NCI-H69 (cell line): ENCODE results near the gene KLF13.

Experiments used
- DNase-seq: peaks from one replicate; lab custom pipeline; 2025; lab: John Stamatoyannopoulos, UW

Gene KLF13

GRCh38 chr15:31300208-31300661, 26.4 kb upstream of the KLF13 start:
- peak; percentile 92 for DNase-seq

- peak; percentile 88 for DNase-seq
Measured at GRCh38 chr15:31300981-31301672, 25.5 kb upstream of the KLF13 start.

DNA sequence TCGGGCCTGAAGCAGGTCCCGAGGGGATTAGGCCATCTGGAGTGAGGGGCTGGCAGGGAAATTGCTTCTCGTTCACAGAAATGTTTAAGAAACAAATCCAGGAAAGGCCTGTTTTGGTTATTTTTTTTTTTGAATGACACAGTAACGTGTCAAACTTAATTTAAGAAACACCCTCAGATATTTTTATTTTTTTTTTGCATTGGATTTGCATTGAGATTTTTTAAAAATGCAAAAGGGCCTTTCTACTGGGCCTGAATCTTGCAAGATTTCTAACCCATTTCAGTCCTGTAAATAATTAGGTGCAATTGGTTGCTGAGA, 25.0 kb upstream of the KLF13 start:
- DNase-seq = peak; percentile 47

DNA sequence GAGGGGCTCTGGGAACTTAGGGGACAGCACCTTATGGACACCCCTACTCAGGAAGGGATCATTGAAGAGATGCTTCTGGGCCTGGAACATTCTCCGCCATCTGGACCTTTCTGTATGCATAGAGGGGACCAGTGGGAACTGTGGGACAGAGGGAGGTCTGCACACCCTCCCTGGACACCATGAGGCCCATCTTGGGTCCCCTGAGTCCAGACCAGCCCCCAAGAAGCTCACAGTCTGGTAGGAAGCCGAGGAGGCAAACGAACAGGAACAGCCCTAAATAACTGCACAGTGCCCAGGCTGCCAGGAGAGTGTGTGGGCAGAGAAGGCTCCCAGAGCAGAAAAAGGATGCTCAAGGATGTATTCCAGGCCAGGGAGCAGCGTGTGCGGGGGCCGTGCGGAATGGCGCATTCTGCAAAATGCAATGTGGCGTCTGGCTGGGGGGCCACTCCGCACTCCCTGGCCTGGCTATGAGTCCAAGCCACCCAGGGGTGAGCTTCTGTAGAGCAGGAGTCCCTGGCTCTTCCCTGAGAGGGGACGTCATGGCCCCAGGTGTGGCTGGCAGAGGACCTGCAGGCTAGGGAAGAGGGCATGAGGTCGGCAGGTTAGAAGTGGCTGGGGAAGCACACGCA, 24.5 kb upstream of the KLF13 start:
- DNase-seq = no peak

- peak; percentile 71 for DNase-seq
Measured at GRCh38 chr15:31302778-31303725, 23.6 kb upstream of the KLF13 start.

GRCh38 chr15:31303726-31304648, 22.6 kb upstream of the KLF13 start:
- DNase-seq = peak; percentile 47

DNA sequence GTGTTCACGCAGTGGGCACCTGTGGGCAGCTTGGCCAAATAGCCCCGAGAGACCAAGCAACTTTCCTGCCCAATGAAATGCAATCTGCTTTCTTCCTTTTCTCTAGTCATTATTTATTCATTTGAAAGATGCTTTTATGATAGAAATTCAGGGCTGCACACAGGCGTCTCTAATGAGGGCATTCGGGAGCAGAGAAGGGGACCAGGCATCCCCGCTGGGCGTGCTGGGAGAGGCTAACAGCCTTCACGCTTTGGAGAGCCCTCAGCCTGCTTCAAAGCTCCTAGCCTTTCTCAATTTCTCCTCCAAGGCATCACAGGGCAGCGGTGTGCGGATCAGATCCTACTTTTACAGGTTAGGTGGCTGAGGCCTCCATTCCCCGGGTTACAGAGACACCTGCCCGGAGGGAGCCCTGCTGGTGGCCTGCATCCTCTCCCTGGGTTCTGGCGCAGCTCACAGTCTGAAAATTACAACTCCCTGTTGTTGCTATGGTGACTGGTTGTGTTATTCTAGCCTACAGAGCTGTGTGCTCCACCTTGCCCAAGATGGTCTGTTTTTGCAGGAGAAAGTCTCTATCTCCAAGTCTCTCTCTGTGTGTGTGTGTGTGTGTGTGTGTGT, 21.8 kb upstream of the KLF13 start:
- peak; percentile 97 for DNase-seq

DNA sequence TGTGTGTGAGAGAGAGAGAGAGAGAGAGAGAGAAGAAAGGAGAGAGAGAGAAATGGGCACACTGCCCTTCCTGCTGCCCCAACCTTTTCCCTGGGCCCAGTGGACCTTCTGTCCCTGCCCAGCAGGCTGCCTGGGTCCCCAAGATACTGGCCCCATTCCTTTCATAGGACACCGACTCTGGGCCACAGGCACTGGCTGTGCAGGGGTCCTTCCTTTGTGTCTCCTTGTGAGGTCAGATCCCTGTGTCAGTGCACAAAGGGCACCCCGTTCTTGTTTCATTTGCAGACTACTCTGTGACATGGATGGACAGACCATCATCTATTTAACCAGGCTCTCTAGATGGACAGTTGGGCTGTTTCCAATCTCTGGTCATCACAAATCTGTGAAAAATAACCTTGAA, 21.3 kb upstream of the KLF13 start:
- DNase-seq = peak; percentile 71

GRCh38 chr15:31305796-31306425, 20.7 kb upstream of the KLF13 start:
- no peak for DNase-seq

DNA sequence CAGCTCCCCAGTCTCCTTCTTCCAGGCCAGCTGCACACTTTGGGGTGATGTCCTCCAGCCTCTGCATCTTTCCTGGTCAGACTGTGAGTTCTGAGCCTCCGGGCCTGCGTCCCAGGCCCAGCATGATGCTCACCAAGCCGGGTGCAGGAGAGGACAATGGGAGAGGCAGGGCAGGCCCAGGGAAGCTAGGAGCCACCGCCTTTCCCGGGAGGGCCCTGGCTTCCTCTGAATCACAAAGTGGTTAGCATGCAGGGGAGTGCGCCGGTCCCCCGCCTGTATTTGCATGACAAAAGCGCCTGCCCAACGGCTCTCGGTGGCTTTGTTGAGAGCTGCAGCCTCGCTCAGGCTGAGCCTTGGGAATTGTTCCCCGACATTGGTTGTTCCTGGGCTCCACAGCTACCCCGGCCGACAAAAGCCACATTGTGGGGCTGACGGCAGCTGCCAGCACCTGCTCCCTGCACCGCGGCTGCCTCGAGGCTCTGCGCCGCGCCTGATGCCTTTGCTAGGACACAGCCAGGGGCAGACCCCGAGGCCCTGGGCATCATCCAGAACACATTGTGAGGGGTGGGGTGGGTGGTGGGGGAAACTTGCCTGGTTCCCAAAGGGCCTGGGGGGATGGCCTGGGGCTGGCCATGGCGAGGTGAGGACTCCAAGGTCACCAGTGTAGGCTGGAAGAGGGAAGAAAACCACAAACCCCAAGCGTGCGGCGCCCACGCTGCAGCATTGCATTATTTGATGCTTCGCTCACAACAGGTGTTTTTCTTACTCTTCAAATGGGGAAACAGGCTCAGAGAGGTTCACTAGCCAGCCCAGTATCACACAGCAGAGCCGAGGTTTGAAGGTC, 20.0 kb upstream of the KLF13 start:
- DNase-seq = peak; percentile 96

DNA sequence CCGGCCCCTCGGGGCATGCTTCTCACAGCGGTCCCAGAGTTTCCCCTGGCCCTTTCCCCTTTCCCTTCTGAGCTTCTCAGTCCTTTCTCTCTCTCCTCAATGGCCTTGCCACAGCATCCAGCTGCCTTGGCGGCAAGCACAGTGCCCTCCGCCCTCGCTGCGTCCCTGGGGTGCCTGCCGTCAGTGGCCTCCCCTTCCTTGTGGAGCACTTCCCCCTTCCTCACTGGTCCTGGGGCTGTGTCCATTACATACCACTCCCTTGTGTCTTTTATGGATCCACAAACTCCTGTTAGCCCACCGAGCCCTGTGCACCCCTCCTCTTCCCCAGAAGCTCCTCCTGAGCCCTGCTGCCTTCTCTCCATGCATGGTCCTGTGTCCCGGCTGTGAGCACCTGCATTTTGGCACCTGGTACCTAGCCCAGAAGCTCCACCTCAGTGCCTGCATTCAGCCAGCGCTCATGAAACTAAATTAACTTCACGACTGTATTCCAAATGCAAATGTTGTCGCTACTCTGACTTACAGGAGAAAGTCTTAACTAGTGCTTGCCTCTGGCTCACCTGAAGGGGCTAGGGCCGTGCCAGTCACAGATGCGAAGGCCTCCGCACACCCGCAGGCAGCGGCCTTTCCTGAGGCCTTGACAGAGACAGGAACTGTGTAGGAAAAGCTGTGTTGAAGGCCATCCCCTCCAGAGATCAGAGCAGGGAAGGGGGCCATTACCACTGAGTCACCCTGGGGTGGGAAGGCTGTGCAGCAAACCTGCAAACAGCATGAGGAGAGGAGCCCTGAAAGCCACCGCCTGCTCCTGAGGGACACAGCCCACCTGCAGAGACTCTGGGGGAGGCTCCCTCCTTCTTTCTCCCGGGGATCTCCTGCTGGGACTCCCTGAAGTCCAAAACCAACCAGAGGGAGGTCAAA, 19.1 kb upstream of the KLF13 start:
- no peak for DNase-seq

GRCh38 chr15:31308185-31308639, 18.4 kb upstream of the KLF13 start:
- DNase-seq = peak; percentile 78

DNA sequence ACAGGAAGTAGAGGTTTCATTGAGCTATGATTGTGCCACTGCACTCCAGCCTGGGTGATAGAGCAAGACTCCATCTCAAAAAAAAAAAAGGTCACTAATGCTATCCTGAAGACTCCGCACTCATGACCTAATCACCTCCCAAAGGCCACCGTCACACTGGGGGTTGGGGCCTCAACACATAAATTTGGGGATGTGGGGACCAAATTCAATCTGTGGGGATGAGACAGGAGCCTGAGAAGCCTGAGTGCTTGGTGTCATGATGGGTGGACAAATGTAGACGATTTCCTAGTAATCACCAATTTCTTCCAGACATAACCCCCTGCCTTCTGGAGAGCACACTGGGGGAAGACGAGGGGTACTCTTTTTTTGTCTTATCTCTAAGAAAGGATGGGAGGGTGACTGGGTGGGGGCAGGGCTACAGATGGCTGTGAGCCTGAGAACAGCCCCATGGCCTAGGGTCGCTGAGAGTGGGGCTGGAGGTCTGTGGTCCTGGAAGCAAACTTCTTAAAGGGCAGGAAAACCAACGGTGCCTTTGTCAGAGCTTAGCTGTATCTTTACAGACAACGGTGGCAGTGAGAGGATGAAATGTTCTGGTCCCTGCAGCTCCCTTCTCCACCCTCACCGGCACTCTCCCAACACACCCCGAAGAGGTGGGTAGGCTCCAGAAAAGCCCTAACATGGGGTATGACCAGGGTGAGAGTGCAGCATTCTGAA, 16.6 kb upstream of the KLF13 start:
- DNase-seq = no peak

DNA sequence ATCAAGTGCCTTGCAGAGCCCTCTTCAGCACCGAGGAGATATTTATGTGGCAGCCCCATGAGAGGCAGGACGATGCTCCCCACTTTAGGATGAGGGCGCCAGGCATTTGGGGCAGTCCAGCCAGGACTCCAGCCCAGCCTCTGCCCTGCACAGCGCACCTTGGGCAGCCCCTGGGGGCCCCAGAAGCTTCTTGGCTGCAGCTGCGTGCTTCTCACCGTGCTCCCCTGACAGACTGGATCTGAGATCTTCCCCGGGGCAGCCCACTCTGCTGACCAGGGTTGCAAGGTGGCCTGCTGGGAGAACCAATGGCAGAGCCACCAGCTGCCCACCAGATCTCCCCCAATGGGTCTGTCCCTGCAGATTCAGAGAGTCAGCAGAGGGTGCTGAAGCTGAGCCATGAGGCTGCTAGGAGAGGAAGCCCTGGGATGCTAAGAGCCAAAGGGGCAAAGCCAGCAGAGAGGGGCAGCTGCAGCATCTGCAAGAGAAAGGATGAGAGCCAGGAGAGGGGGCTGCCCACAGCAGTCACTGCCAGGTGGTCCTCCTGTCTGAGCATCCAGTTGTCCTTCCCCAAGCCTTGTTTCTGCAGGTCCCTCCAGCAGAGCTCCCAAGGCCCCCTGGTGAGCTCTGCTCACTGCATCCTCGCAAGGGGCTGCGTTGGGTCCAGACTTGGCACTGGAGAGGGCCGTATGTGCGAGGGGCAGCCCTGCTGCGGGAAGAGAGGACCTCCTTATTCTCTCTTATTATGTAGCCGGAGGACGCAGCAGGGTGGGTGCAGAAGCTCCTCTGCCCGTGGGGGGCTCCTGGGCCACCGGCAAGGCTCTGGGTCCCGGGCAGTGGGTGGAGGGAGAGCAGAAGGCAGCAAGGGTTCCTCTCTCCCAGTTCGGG, 14.7 kb upstream of the KLF13 start:
- DNase-seq = no peak

- no peak for DNase-seq
Measured at GRCh38 chr15:31313223-31313622, 13.4 kb upstream of the KLF13 start.

DNA sequence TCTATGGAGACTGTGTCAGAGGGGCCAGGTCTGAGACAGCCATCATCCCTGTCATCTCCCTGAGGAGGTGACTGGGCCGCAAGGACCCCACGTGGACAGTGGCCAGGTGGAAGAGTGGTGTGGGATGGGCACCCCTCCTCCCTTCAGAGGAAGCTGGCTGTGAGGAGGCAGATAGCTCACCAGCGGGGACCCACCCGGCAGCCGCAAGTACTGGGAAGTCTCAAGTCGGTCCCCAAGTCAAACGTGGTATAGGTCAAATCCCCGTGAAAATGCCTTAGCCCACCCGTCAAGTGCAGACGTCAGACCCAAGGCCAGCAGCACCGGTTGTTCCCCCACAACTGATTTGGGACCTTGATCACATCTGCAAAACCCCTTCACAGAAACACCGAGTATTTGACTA, 12.3 kb upstream of the KLF13 start:
- no peak for DNase-seq
